Kidney (tissue), 14 donors: ENCODE measurements around the gene DLGAP1. TPM values are rescaled to one million over a fixed set of nuclear protein-coding genes. Genes with fewer than 3 reads are reported as not detected.

ENCODE experiments used
- DNase-seq, 5 donors: peaks; one replicate each; pipeline ENCODE4 v3.0.0-alpha.2; 2013 to 2020
- FAIRE-seq: peaks from 2 replicates; lab custom pipeline; 2012; peaks lifted over from hg19 to GRCh38; lab: Jason Lieb, UNC
- H3K27ac ChIP-seq, 2 donors: one replicate each; pipeline ENCODE4 v1.7.0; 2013; ENCODE audit warnings: low read depth in 2 of 2, low read length in 2 of 2, inconsistent platforms in 1 of 2
- H3K27me3 ChIP-seq: one replicate; pipeline ENCODE4 v1.7.1; 2013; ENCODE audit warnings: low read length, inconsistent platforms; ENCODE audit not compliant: control insufficient read depth, insufficient read depth
- H3K36me3 ChIP-seq, 3 donors: one replicate each; pipeline versions ENCODE4 v1.7.0 to v1.7.1; 2013; ENCODE audit warnings: low read length in 3 of 3, control low read depth in 1 of 3, inconsistent platforms in 1 of 3; ENCODE audit not compliant: insufficient read depth in 3 of 3, control insufficient read depth in 2 of 3
- H3K4me1 ChIP-seq, 3 donors: one replicate each; pipeline versions ENCODE4 v1.7.0 to v1.7.1; 2013; ENCODE audit warnings: low read length in 3 of 3, inconsistent platforms in 1 of 3, low read depth in 1 of 3; ENCODE audit not compliant: control insufficient read depth in 2 of 3, insufficient read depth in 2 of 3
- H3K4me3 ChIP-seq, 3 donors: one replicate each; pipeline versions ENCODE4 v1.7.0 to v1.8.1; 2013; ENCODE audit warnings: low read length in 3 of 3, control low read depth in 1 of 3, inconsistent platforms in 1 of 3
- H3K9ac ChIP-seq, 3 donors: one replicate each; pipeline versions ENCODE4 v1.7.0 to v1.7.1; 2013; ENCODE audit warnings: low read length in 3 of 3, control low read depth in 1 of 3, inconsistent platforms in 1 of 3
- H3K9me3 ChIP-seq, 3 donors: one replicate each; pipeline versions ENCODE4 v1.7.0 to v1.7.1; 2013; ENCODE audit warnings: low read length in 3 of 3, control low read depth in 1 of 3, inconsistent platforms in 1 of 3; ENCODE audit not compliant: control insufficient read depth in 2 of 3, insufficient read depth in 1 of 3
- CTCF ChIP-seq: IDR thresholded peaks from 3 replicates; pipeline ENCODE4 v1.5.1; 2012; ENCODE audit warnings: mild to moderate bottlenecking, moderate library complexity, borderline replicate concordance; ENCODE audit not compliant: insufficient read depth; ENCODE audit errors: extremely low read depth
- intact Hi-C: fragments of 100-400 bp; cut with DNase I; formaldehyde crosslinking; loops from one replicate; pipeline ENCODE4 v1.11.1; 2022
- polyA plus RNA-seq: library from polyadenylated mRNA; stranded (reverse); fragments of 350-450 nt; fragmentation: Illumina TruSeq; extraction: RNeasy Lipid Tissue Mini Kit (QIAGEN cat#74804); gene quantifications from one replicate; pipeline ENCODE4 v1.2.3, GENCODE V29; 2014; ENCODE audit warnings: low read depth, low replicate concordance; ENCODE audit not compliant: insufficient read depth
- total RNA-seq: library from RNA; stranded (reverse); fragmentation: NEBNext Ultra II Directional; extraction: Animal tissue kit (Norgen Biotek cat#: 25700); gene quantifications from one replicate; pipeline ENCODE4 v1.2.1, GENCODE V29; 2021
- donor health status: control.
- donor health status: control.
- donor health status: control.
- donor health status: control.
- donor health status: control.
- donor health status: DM: yes; HTN: yes; CAD: no.
- donor health status: Normal renal cell carcinoma (clear cell type).

The DLGAP1 gene
- total and polyA plus RNA-seq, 2 donors from 2014 or later = 1.2 to 32.8 TPM

- no peaks in the 10 kb centered on the region for H3K9me3 ChIP-seq
- H3K4me1 ChIP-seq = no peaks in the 10 kb centered on the region
- H3K36me3 ChIP-seq = no peaks in the 10 kb centered on the region
- TF ChIP-seq CTCF = no peak
- H3K9ac ChIP-seq = no peak overlapping the region
- FAIRE-seq = no peak
- H3K27me3 ChIP-seq = no peaks in the 10 kb centered on the region
- H3K4me3 ChIP-seq = no peak overlapping the region
- no peak for DNase-seq
- intact Hi-C loops = loop anchor here (10.0 kb wide), 1 partner anchor 46 kb away; no protein-coding TSS in a partner anchor
- no peak overlapping the region for H3K27ac ChIP-seq
Observed at GRCh38 chr18:4351005-4351404, 104.1 kb downstream of the DLGAP1 start.

- intact Hi-C loops = no loop called here
- no peak for TF ChIP-seq CTCF
- H3K36me3 ChIP-seq = no peaks in the 10 kb centered on the region
- no peak for FAIRE-seq
- H3K4me3 ChIP-seq = no peak overlapping the region
- no peak overlapping the region for H3K27ac ChIP-seq
- no peaks in the 10 kb centered on the region for H3K27me3 ChIP-seq
- no peaks in the 10 kb centered on the region for H3K4me1 ChIP-seq
- H3K9me3 ChIP-seq = no peaks in the 10 kb centered on the region
- no peak for DNase-seq
- H3K9ac ChIP-seq = no peak overlapping the region
Observed at GRCh38 chr18:4335386-4335785, 119.7 kb downstream of the DLGAP1 start.

GRCh38 chr18:4333043-4333442, 122.1 kb downstream of the DLGAP1 start:
- H3K27me3 ChIP-seq = no peaks in the 10 kb centered on the region
- H3K27ac ChIP-seq = no peak overlapping the region
- no peak for DNase-seq
- no peaks in the 10 kb centered on the region for H3K4me1 ChIP-seq
- no peaks in the 10 kb centered on the region for H3K9me3 ChIP-seq
- H3K9ac ChIP-seq = no peak overlapping the region
- no peak overlapping the region for H3K4me3 ChIP-seq
- H3K36me3 ChIP-seq = no peaks in the 10 kb centered on the region
- intact Hi-C loops = no loop called here
- FAIRE-seq = no peak
- no peak for TF ChIP-seq CTCF
